K562 (cell line): ENCODE results near the gene HERC3. TPM values are rescaled to one million over a fixed set of nuclear protein-coding genes. Genes with fewer than 3 reads are reported as not detected.

Experiments
- ATAC-seq: fragments of 200-7000 bp; cut with Tn5 transposase; 3 replicates; pipeline ENCODE4 v1.9.1; 2020; ENCODE audit warnings: moderate library complexity
- BruUV-seq: library from RNA; stranded (reverse); fragments of 400-500 nt; replicated peaks from 2 replicates; lab custom pipeline; 2021; lab: Mats Ljungman, UMichigan
- CTCF ChIA-PET: fragments of 300-600 bp; formaldehyde crosslinking; extraction: SDS; loops from one replicate; lab custom pipeline; 2021; ENCODE audit warnings: low intra/inter-chr PET ratio; lab: Yijun Ruan, JAX
- POLR2A ChIA-PET: fragments of 300-600, 350-650 bp; sonication (Branson Sonifier 250); formaldehyde crosslinking; extraction: SDS; loops from one replicate; lab custom pipeline; 2021; ENCODE audit warnings: antibody characterized with exemption, inconsistent platforms; lab: Yijun Ruan, JAX
- DNase-seq, 4 experiments: peaks; one replicate each; pipeline versions ENCODE4 v3.0.0 to v3.0.0-alpha.2; 2011 to 2018; ENCODE audit warnings: low spot score in 3 of 4, mixed read lengths in 3 of 4; ENCODE audit errors: extremely low read depth in 1 of 4
- FAIRE-seq: peaks from 2 replicates; lab custom pipeline; 2011; peaks lifted over from hg19 to GRCh38; lab: Jason Lieb, UNC
- H2AFZ ChIP-seq: 2 replicates; pipeline ENCODE4 v1.6.0; 2011; ENCODE audit warnings: low read depth, low read length, control low read depth, inconsistent platforms
- H3K27ac ChIP-seq: fragments of 200-600 bp; 3 replicates; pipeline ENCODE4 v1.8.0; 2011; ENCODE audit warnings: low read depth, mild to moderate bottlenecking, control low read depth, inconsistent platforms, low read length, moderate library complexity, mixed read lengths; ENCODE audit errors: extremely low read depth
- H3K27me3 ChIP-seq, 2 experiments: fragments of 300-600 bp in 1 of 2; 2 replicates in 1 of 2; 3 replicates in 1 of 2; pipeline versions ENCODE4 v1.6.0 to v1.8.0; 2011; ENCODE audit warnings: inconsistent platforms in 2 of 2, low read length in 2 of 2, mild to moderate bottlenecking in 1 of 2, mixed read lengths in 1 of 2, moderate library complexity in 1 of 2; ENCODE audit not compliant: control insufficient read depth in 2 of 2, insufficient read depth in 2 of 2
- H3K36me3 ChIP-seq: fragments of 300-600 bp; 3 replicates; pipeline ENCODE4 v1.8.0; 2011; ENCODE audit warnings: mild to moderate bottlenecking, low read length, inconsistent platforms; ENCODE audit not compliant: control insufficient read depth, insufficient read depth
- H3K4me1 ChIP-seq, 2 experiments: fragments of 200-600 bp in 1 of 2; replicated peaks in 1 of 2; 2 replicates in 1 of 2; 3 replicates in 1 of 2; pipeline versions ENCODE4 v1.5.1 to v1.8.0; 2011; ENCODE audit warnings: inconsistent platforms in 2 of 2, low read length in 2 of 2, mild to moderate bottlenecking in 1 of 2, mixed read lengths in 1 of 2, moderate library complexity in 1 of 2; ENCODE audit not compliant: control insufficient read depth in 2 of 2, insufficient read depth in 2 of 2
- H3K4me2 ChIP-seq: 2 replicates; pipeline ENCODE4 v1.6.1; 2011; ENCODE audit warnings: low read length, control low read depth, inconsistent platforms, mixed read lengths; ENCODE audit not compliant: insufficient read depth
- H3K4me3 ChIP-seq: fragments of 200-600 bp; sonication (generic), shearing (Covaris generic); 2 replicates; pipeline ENCODE4 v1.5.1; 2016; ENCODE audit warnings: control low read depth, inconsistent platforms
- H3K79me2 ChIP-seq: fragments of 200-600 bp; 3 replicates; pipeline ENCODE4 v1.8.0; 2011; ENCODE audit warnings: low read length, inconsistent platforms; ENCODE audit not compliant: control insufficient read depth, insufficient read depth
- H3K9ac ChIP-seq, 2 experiments: 2 replicates each; pipeline versions ENCODE4 v1.6.0 to v1.6.1; 2011; ENCODE audit warnings: low read depth in 2 of 2, low read length in 2 of 2, control low read depth in 1 of 2, inconsistent platforms in 1 of 2, mild to moderate bottlenecking in 1 of 2, mixed read lengths in 1 of 2; ENCODE audit not compliant: insufficient read depth in 1 of 2
- H3K9me1 ChIP-seq: one replicate; pipeline ENCODE4 v1.6.0; 2011; ENCODE audit warnings: inconsistent platforms, mild to moderate bottlenecking, low read length, moderate library complexity; ENCODE audit not compliant: control insufficient read depth, insufficient read depth
- H3K9me3 ChIP-seq: replicated peaks from 2 replicates; pipeline ENCODE4 v1.5.1; 2011; ENCODE audit warnings: low read depth, low read length, inconsistent platforms; ENCODE audit not compliant: control insufficient read depth, insufficient read depth
- H4K20me1 ChIP-seq: replicated peaks from 2 replicates; pipeline ENCODE4 v1.6.1; 2011; ENCODE audit warnings: low read length, inconsistent platforms, mixed read lengths; ENCODE audit not compliant: control insufficient read depth, insufficient read depth
- BRCA1 ChIP-seq, 2 experiments: fragments of 450-650 bp in 1 of 2; sonication (generic) in 1 of 2; formaldehyde crosslinking in 1 of 2; IDR thresholded peaks; 2 replicates each; pipeline versions ENCODE4 v1.5.0 to v1.6.1; 2017 to 2020; ENCODE audit warnings: mild to moderate bottlenecking in 1 of 2, missing genetic modification reagents in 1 of 2
- ETV5 ChIP-seq: sonication (generic); formaldehyde crosslinking; IDR thresholded peaks from 2 replicates; pipeline ENCODE4 v1.4.0; 2020; ENCODE audit warnings: low read depth, mild to moderate bottlenecking, missing genetic modification reagents
- FOXA1 ChIP-seq: fragments of 450-650 bp; IDR thresholded peaks from 2 replicates; pipeline ENCODE4 v1.6.1; 2016; ENCODE audit warnings: mild to moderate bottlenecking, borderline replicate concordance
- MTA2 ChIP-seq: fragments of 450-650 bp; IDR thresholded peaks from 2 replicates; pipeline ENCODE4 v1.6.1; 2016; ENCODE audit warnings: low read depth
- NEUROD1 ChIP-seq: fragments of 150-350 bp; IDR thresholded peaks from 2 replicates; pipeline ENCODE4 v1.6.1; 2014; ENCODE audit warnings: borderline replicate concordance, low read length, low read depth; ENCODE audit not compliant: partially characterized antibody
- POLR2B ChIP-seq: fragments of 450-650 bp; IDR thresholded peaks from 2 replicates; pipeline ENCODE4 v1.6.1; 2018; ENCODE audit warnings: low read depth; ENCODE audit not compliant: partially characterized antibody
- SMC3 ChIP-seq: conservative IDR thresholded peaks from 2 replicates; pipeline ENCODE4 v1.6.1; 2011; ENCODE audit warnings: low read depth, low read length, improper control_type of control experiment; ENCODE audit not compliant: insufficient read depth
- SNRNP70 ChIP-seq: fragments of 200-400 bp; formaldehyde crosslinking; optimal IDR thresholded peaks from 2 replicates; pipeline ENCODE3; 2017; ENCODE audit warnings: low read depth, low read length
- STAT5A ChIP-seq: IDR thresholded peaks from 2 replicates; pipeline ENCODE4 v1.6.1; 2012; ENCODE audit warnings: low read length, inconsistent platforms, borderline replicate concordance
- ZNF239 ChIP-seq: fragments of 250-450 bp; sonication (Bioruptor Pico); IDR thresholded peaks from 2 replicates; pipeline ENCODE4 v1.4.0; 2020; ENCODE audit warnings: mild to moderate bottlenecking
- ZNF324 ChIP-seq: fragments of 250-450 bp; sonication (Bioruptor Pico); IDR thresholded peaks from 2 replicates; pipeline ENCODE4 v1.4.0; 2020; ENCODE audit warnings: mild to moderate bottlenecking
- WGBS: fragments of 100-300 bp; shearing (Covaris generic); methylation state at CpG from one replicate; pipeline ENCODE4 v1.1.6; 2016; ENCODE audit warnings: low coverage, mixed read lengths; ENCODE audit not compliant: insufficient coverage; ENCODE audit errors: missing lambda C conversion rate; 5-methylcytosine and 5-hydroxymethylcytosine counted together
- in situ Hi-C: fragments of 300-500 bp; cut with MboI; formaldehyde crosslinking; loops from 4 replicates; pipeline ENCODE4 v1.15.0; 2018; ENCODE audit warnings: inconsistent platforms, mixed read lengths
- intact Hi-C: fragments of 100-400 bp; cut with micrococcal nuclease; formaldehyde crosslinking; loops from 2 replicates; pipeline ENCODE4 v1.14.2; 2022
- polyA plus RNA-seq, 8 experiments: library from polyadenylated mRNA; depleted of rRNA in 4 of 8; stranded (reverse) in 5 of 8; unstranded in 3 of 8; fragments of >200 nt; fragmentation: Nextera tagmentation in 2 of 8; fragmentation: Illumina TruSeq in 1 of 8; extraction: Ambion mirVana in 2 of 8; extraction: Trizol in 1 of 8; gene quantifications; 2 replicates each; pipeline versions ENCODE4 v1.2.1 to v1.2.3, GENCODE V29; 2011 to 2014; ENCODE audit warnings: inconsistent platforms in 1 of 8, missing spikeins in 1 of 8
- total RNA-seq, 7 experiments: library from RNA; depleted of rRNA in 6 of 7; stranded (reverse); fragments of >200 nt in 6 of 7; fragmentation: Illumina TruSeq in 2 of 7; extraction: Trizol in 2 of 7; gene quantifications; 2 replicates each; pipeline versions ENCODE4 v1.2.1 to v1.2.3, GENCODE V29; 2011 to 2021; ENCODE audit warnings: low replicate concordance in 1 of 7
- TF ChIP-seq, protein P1 (sequence below): sonication (generic); formaldehyde crosslinking; IDR thresholded peaks from 2 replicates; pipeline ENCODE4 v1.8.0; 2023; ENCODE audit warnings: missing genetic modification reagents, mild to moderate bottlenecking, borderline replicate concordance
- TF ChIP-seq, protein P2 (sequence below): fragments of 450-650 bp; IDR thresholded peaks from 2 replicates; pipeline ENCODE4 v1.6.1; 2016; ENCODE audit warnings: low read depth, mild to moderate bottlenecking, moderate library complexity
- TF ChIP-seq, protein P3 (sequence below): sonication (generic); formaldehyde crosslinking; IDR thresholded peaks from 2 replicates; pipeline ENCODE4 v1.8.0; 2022; ENCODE audit warnings: missing genetic modification reagents, mild to moderate bottlenecking, borderline replicate concordance

Gene HERC3
- total and polyA plus RNA-seq, 9 of the 15 experiments (the other 6 are each of a cell fraction or from before 2014, with no cell fraction given): 1.8 to 13.1 (median 7.6) TPM

DNA sequence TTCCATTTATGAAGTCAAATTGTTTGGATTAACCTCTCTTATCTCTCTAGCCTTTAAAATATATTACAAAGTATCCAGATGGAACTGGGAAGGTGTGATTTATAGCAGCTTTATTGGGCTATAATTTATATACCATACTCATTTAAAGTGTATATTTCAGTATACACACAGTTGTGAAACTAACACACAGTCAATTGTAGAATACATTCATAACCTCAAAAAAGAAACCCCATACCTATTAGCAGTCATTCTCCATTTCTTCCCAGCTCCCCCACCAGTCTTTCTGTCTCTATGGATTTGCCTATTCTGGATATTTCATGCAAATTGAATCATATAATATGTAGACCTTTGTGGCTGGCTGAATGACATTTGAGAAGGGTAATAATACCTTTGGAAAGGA is 112.9 kb downstream of the HERC3 start (continued):
- TF ChIP-seq, protein P1, sequence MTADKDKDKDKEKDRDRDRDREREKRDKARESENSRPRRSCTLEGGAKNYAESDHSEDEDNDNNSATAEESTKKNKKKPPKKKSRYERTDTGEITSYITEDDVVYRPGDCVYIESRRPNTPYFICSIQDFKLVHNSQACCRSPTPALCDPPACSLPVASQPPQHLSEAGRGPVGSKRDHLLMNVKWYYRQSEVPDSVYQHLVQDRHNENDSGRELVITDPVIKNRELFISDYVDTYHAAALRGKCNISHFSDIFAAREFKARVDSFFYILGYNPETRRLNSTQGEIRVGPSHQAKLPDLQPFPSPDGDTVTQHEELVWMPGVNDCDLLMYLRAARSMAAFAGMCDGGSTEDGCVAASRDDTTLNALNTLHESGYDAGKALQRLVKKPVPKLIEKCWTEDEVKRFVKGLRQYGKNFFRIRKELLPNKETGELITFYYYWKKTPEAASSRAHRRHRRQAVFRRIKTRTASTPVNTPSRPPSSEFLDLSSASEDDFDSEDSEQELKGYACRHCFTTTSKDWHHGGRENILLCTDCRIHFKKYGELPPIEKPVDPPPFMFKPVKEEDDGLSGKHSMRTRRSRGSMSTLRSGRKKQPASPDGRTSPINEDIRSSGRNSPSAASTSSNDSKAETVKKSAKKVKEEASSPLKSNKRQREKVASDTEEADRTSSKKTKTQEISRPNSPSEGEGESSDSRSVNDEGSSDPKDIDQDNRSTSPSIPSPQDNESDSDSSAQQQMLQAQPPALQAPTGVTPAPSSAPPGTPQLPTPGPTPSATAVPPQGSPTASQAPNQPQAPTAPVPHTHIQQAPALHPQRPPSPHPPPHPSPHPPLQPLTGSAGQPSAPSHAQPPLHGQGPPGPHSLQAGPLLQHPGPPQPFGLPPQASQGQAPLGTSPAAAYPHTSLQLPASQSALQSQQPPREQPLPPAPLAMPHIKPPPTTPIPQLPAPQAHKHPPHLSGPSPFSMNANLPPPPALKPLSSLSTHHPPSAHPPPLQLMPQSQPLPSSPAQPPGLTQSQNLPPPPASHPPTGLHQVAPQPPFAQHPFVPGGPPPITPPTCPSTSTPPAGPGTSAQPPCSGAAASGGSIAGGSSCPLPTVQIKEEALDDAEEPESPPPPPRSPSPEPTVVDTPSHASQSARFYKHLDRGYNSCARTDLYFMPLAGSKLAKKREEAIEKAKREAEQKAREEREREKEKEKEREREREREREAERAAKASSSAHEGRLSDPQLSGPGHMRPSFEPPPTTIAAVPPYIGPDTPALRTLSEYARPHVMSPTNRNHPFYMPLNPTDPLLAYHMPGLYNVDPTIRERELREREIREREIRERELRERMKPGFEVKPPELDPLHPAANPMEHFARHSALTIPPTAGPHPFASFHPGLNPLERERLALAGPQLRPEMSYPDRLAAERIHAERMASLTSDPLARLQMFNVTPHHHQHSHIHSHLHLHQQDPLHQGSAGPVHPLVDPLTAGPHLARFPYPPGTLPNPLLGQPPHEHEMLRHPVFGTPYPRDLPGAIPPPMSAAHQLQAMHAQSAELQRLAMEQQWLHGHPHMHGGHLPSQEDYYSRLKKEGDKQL: no peak
- TF ChIP-seq ZNF239 (CRISPR knock-in tag): no peak

DNA sequence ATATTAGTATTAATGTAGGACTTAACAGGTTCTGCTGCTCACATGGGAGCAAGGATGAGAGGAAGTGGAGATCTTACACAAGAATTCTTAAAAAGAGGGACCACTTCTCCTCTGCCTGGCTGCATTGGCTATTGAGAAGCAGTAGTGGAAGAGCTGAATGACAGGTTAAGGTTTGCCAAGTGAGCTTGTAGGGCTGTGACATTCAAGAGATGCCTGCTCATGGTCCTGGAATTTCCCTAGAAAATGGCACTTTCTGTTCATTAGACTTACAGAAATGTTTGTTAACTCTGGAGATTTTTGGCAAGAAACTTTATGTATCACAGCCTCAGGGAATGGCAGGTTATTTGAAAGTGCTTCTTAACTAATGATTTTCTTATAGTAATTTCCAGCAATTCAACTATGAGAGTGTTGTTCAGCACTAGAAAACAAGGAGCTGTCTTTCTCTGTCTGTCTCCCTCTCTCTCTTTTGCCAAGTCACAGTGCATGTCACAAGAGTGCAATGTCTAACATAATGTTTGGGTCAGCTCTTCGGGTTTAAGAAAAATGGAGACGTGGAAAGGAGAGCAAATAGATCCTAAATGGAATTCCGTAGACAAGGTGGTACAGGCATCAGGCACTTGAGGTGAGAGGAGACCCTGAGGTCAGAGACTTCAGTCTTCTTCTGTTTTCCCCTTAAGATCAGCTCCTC is 113.7 kb downstream of the HERC3 start:
- Histone ChIP-seq H2AFZ (no peak overlapping the region), H3K9me1 (no peaks in the 10 kb centered on the region), H3K4me3 (no peak overlapping the region), H3K9ac (no peak overlapping the region), H3K27me3 (no peaks in the 10 kb centered on the region), H3K4me2 (no peak overlapping the region), H3K4me1 (no peaks in the 10 kb centered on the region; a peak in 1 of 5 replicates), H3K79me2 (no peaks in the 10 kb centered on the region), H4K20me1 (no peaks in the 10 kb centered on the region), H3K36me3 (no peaks in the 10 kb centered on the region), H3K9me3 (no peaks in the 10 kb centered on the region; the same call in 1 of the 2 replicates), H3K27ac (no peak overlapping the region)
- no peak for ATAC-seq
- no peak for DNase-seq
- WGBS: 21% methylated on average over 3 of the region's 3 CpGs
- in situ Hi-C loops (no loop called here), intact Hi-C loops (loop anchor here (1.0 to 5.0 kb wide), 2 partner anchors 86 to 318 kb away; no protein-coding TSS in a partner anchor)
- no peak for FAIRE-seq
- ChIA-PET POLR2A (no interaction called here), CTCF (interaction anchor here (1.7 kb wide), 1 partner anchor 318 kb away, joined by 8 read pairs; no protein-coding TSS in a partner anchor)
- BruUV-seq: no TSS peak
- TF ChIP-seq POLR2B (no peak), NEUROD1 (no peak), ZNF324 (no peak), STAT5A (no peak), BRCA1 (IDR thresholded peaks at IDR 0.05) (no peak), BRCA1 (CRISPR knock-in tag; IDR thresholded peaks at IDR 0.05) (no peak), MTA2 (no peak), FOXA1 (no peak), ETV5 (CRISPR knock-in tag) (no peak), SNRNP70 (no peak), SMC3 (no peak)
- TF ChIP-seq, protein P2, sequence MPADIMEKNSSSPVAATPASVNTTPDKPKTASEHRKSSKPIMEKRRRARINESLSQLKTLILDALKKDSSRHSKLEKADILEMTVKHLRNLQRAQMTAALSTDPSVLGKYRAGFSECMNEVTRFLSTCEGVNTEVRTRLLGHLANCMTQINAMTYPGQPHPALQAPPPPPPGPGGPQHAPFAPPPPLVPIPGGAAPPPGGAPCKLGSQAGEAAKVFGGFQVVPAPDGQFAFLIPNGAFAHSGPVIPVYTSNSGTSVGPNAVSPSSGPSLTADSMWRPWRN: no peak
- TF ChIP-seq, protein P3, sequence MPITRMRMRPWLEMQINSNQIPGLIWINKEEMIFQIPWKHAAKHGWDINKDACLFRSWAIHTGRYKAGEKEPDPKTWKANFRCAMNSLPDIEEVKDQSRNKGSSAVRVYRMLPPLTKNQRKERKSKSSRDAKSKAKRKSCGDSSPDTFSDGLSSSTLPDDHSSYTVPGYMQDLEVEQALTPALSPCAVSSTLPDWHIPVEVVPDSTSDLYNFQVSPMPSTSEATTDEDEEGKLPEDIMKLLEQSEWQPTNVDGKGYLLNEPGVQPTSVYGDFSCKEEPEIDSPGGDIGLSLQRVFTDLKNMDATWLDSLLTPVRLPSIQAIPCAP: no peak
